GM18505 (cell line): ENCODE measurements around the gene KRTAP4-8.
"Not testable (repeated sequence)": the region's sequence is repeated elsewhere in the genome, so short reads cannot be mapped to it uniquely, and the experiment has no call there.

ENCODE experiments used
- ATAC-seq: cut with Tn5 transposase; IDR thresholded peaks from one replicate; pipeline ENCODE4 v1.9.1; 2021; ENCODE audit not compliant: unreplicated experiment
- POLR2A ChIP-seq: IDR thresholded peaks from 4 replicates; pipeline ENCODE4 v1.6.1; 2011; ENCODE audit warnings: borderline replicate concordance; ENCODE audit not compliant: insufficient read depth, insufficient read length; ENCODE audit errors: extremely low read depth

The KRTAP4-8 gene

GRCh38 chr17:41098042-41098441, at the start of gene KRTAP4-8:
Gene KRTAP4-8, minus strand, starts transcription at chr17:41098142. Its CDS starts 58 bp downstream, at chr17:41098084.
- no peak for TF ChIP-seq POLR2A
- ATAC-seq, result no peak

DNA sequence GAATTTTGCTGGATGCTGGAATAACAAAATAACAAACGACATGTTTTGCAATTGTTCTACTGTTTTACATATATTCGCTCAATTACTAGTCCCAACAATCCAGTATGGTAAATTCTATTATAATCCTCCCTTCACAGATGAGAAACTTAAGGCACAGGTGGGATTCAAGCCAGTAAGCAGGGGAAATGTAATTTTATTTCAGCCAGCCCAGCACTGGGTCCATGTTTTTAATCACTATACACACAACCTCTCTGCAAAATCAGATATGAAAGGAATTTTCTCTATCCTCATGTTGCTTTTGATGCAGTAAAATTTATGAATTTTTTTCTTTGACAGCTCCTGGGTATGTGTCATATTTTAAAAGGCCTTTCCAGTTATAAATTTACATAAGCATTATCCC, 47.3 kb upstream of the KRTAP4-8 start:
- TF ChIP-seq POLR2A, result no peak
- ATAC-seq, result no peak

- no peak for ATAC-seq
- no peak for TF ChIP-seq POLR2A
These were observed 46.9 kb upstream of the KRTAP4-8 start for GRCh38 chr17:41144846-41145245.

DNA sequence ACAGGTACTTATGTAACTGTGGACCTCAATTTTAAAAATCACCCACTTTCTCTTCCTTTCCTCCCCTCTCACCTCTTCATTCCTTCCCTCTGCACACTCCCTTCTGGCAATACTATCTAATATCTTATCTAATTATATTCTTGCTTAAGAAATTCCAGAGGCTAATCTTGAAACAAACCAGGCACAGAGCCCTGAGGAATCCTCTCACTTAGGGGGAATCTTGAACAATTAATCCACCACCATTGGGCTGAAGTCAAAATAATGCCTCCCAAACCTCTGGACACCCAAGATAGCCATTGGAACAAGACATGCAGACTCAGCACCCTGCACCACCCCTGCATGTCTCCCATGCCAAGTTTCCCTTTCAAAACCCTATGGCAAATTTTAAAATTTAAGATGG, 43.4 kb upstream of the KRTAP4-8 start:
- no peak for TF ChIP-seq POLR2A
- ATAC-seq, result no peak

- no peak for ATAC-seq
- no peak for TF ChIP-seq POLR2A
These were observed 42.6 kb upstream of the KRTAP4-8 start, which contains the start of gene KRTAP4-6 for GRCh38 chr17:41140360-41141131. Gene KRTAP4-6, minus strand, starts transcription at chr17:41140544. Its CDS starts 57 bp downstream, at chr17:41140487.

GRCh38 chr17:41139865-41140264, 41.9 kb upstream of the KRTAP4-8 start:
- not testable (repeated sequence) for ATAC-seq

GRCh38 chr17:41133880-41134735, 36.2 kb upstream of the KRTAP4-8 start:
- no peak for ATAC-seq
- TF ChIP-seq POLR2A, result no peak

DNA sequence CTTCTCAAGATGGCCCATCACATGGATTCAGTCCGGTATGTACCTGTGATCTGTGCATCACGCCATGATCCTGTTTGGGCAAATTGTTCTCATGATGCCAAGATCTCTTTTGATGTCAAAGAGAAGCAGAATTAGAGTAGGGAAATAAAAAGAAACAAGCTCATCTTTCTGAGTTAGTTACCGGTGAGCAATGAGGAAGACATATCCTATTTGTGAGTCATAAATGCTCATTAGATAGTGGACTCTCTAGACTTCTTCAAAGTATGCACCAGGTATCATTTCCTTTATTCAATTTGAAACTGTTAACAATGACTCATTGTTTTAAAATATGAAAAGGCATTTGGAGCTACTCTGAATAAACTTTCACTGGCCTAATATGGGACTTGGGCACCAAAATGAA, 34.0 kb upstream of the KRTAP4-8 start:
- no peak for TF ChIP-seq POLR2A
- no peak for ATAC-seq

GRCh38 chr17:41127371-41127770, 29.4 kb upstream of the KRTAP4-8 start:
- no peak for TF ChIP-seq POLR2A
- no peak for ATAC-seq

GRCh38 chr17:41126412-41126811, 28.5 kb upstream of the KRTAP4-8 start:
- TF ChIP-seq POLR2A, result no peak
- no peak for ATAC-seq

DNA sequence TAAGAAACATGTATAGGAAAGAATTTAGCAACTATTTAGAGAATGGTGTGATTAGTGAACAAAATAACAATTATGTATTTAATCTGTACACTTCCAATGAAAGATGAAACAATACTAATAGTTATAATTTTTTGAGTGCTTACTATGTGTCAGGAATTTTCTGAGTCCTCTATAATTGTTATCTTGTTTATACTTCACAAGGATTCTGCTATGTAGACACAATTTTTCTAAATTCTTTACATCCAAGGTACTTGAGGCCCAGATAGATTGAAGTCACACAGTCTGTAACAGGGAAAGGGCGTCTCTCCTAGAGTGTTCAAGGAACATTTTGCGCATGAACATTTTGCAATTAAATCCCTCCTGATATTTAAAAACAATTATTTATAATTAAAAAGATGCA, 27.1 kb upstream of the KRTAP4-8 start:
- ATAC-seq, result no peak
- TF ChIP-seq POLR2A, result no peak

DNA sequence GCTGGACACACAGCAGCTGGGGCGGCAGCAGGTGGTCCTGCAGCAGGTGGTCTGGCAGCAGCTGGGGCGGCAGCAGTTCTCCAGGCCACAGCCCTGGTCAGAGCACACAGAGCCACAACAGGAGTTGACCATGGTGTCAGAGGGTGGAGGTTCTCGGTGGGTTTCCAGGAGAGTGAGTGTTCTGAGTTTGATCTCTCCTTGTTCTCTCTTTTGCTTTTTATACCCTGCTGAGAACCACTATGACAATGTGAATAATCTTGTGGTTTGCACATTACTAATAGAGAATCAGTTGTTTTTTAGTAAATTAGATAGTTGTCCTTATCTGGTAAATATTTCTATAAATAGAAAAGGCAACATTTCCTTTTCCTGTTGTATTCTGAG, 26.0 kb upstream of the KRTAP4-8 start, which contains the start of gene KRTAP4-12:
Gene KRTAP4-12 (minus strand): TSS at position 192 of the 381 bp plus-strand sequence. CDS start 60 bp downstream, at position 132.
- not testable (repeated sequence) for ATAC-seq

- ATAC-seq, result not testable (repeated sequence)
These were observed 25.5 kb upstream of the KRTAP4-8 start for GRCh38 chr17:41123292-41123990.
